SHP77 (cell line): Measurements from ENCODE around the gene KHDC4.

Experiments
- DNase-seq, 2 experiments: peaks; one replicate each; lab custom pipeline; 2025; lab: John Stamatoyannopoulos, UW

KHDC4 gene

GRCh38 chr1:155934097-155934935 is at the start of gene KHDC4:
Gene KHDC4 (minus strand): TSS chr1:155934413. CDS start chr1:155934373, 40 bp downstream.
- peak; percentile 100 for DNase-seq

GRCh38 chr1:155983191-155984024 is 49.2 kb upstream of the KHDC4 start:
- peak; percentile 76 to 80 for DNase-seq

- no peak for DNase-seq
These were observed 47.9 kb upstream of the KHDC4 start for GRCh38 chr1:155982106-155982505.

- peak in 1 of 2 experiments; percentile 55 for DNase-seq
These were observed 47.3 kb upstream of the KHDC4 start for GRCh38 chr1:155981266-155982088.

- no peak for DNase-seq
These were observed 45.6 kb upstream of the KHDC4 start for GRCh38 chr1:155979597-155980343.

GRCh38 chr1:155978973-155979429 is 44.8 kb upstream of the KHDC4 start:
- no peak for DNase-seq

GRCh38 chr1:155978325-155978972 is 44.2 kb upstream of the KHDC4 start, which contains the start of gene ARHGEF2:
Gene ARHGEF2 (minus strand): TSS chr1:155978547. CDS start chr1:155978427, 120 bp downstream.
- peak; percentile 70 to 81 for DNase-seq

GRCh38 chr1:155977690-155978324 is 43.6 kb upstream of the KHDC4 start:
- DNase-seq, result no peak

- no peak for DNase-seq
These were observed 42.9 kb upstream of the KHDC4 start for GRCh38 chr1:155976913-155977689.

GRCh38 chr1:155976062-155976912 is 42.1 kb upstream of the KHDC4 start:
- peak; percentile 40 to 61 for DNase-seq

GRCh38 chr1:155975375-155976061 is 41.3 kb upstream of the KHDC4 start:
- DNase-seq, result no peak

- peak in 1 of 2 experiments; percentile 33 for DNase-seq
These were observed 40.2 kb upstream of the KHDC4 start for GRCh38 chr1:155974208-155975115.

- DNase-seq, result no peak
These were observed 39.5 kb upstream of the KHDC4 start for GRCh38 chr1:155973723-155974122.

- DNase-seq, result no peak
These were observed 37.9 kb upstream of the KHDC4 start for GRCh38 chr1:155971910-155972809.

- DNase-seq, result no peak
These were observed 36.4 kb upstream of the KHDC4 start for GRCh38 chr1:155970531-155971167.
